Osteocyte (in vitro differentiated cells): ENCODE results near the gene SEZ6L. TPM values are rescaled to one million over a fixed set of nuclear protein-coding genes. Genes with fewer than 3 reads are reported as not detected.

Experiments
- DNase-seq: peaks from one replicate; pipeline ENCODE4 v3.0.0; 2021; ENCODE audit warnings: mixed read lengths; ENCODE audit not compliant: unreplicated experiment; ENCODE audit errors: extremely low spot score
- H3K27ac Mint-ChIP-seq: one replicate; pipeline ENCODE4 v1.8.0; 2021; ENCODE audit warnings: mild to moderate bottlenecking, mixed read lengths; ENCODE audit not compliant: unreplicated experiment
- H3K27me3 Mint-ChIP-seq: one replicate; pipeline ENCODE4 v1.8.0; 2021; ENCODE audit warnings: mixed read lengths; ENCODE audit not compliant: unreplicated experiment
- H3K36me3 Mint-ChIP-seq: one replicate; pipeline ENCODE4 v1.8.0; 2021; ENCODE audit warnings: mixed read lengths; ENCODE audit not compliant: unreplicated experiment
- H3K4me1 Mint-ChIP-seq: one replicate; pipeline ENCODE4 v1.8.0; 2021; ENCODE audit warnings: mixed read lengths; ENCODE audit not compliant: unreplicated experiment
- H3K4me3 Mint-ChIP-seq: one replicate; pipeline ENCODE4 v1.8.0; 2021; ENCODE audit warnings: mild to moderate bottlenecking, moderate library complexity, mixed read lengths; ENCODE audit not compliant: unreplicated experiment
- H3K9me3 Mint-ChIP-seq: one replicate; pipeline ENCODE4 v1.8.0; 2021; ENCODE audit warnings: mixed read lengths; ENCODE audit not compliant: unreplicated experiment
- total RNA-seq: library from RNA; stranded (reverse); gene quantifications from 2 replicates; pipeline ENCODE4 v1.2.1, GENCODE V29; 2021
- TF ChIP-seq, protein P1 (sequence below): fragments of 200-600 bp; sonication (generic); IDR thresholded peaks from 2 replicates; pipeline ENCODE4 v1.5.0; 2021; ENCODE audit warnings: antibody characterized with exemption, mild to moderate bottlenecking, moderate library complexity

SEZ6L gene
- total RNA-seq, 1 donor from 2014 or later: not detected

DNA sequence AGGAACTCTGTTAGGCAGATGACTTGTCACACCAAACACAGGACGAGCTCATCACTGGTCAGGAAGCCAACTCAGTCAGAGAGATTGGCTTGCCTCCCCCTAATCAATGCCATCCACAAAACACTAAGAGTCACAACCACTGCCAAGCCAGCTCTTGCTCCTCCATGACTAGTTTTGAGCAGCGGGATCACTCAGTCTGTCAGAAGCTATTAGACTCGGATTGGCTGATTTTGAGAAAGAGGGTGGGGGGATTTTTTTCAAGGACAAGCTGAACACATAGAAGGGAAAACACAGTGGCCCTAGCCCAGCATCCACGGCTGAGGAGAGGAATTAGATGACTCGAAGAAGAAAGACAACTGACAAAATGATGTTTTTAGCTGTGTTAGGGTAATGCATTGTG is 55.9 kb downstream of the SEZ6L start:
- TF ChIP-seq, protein P1, sequence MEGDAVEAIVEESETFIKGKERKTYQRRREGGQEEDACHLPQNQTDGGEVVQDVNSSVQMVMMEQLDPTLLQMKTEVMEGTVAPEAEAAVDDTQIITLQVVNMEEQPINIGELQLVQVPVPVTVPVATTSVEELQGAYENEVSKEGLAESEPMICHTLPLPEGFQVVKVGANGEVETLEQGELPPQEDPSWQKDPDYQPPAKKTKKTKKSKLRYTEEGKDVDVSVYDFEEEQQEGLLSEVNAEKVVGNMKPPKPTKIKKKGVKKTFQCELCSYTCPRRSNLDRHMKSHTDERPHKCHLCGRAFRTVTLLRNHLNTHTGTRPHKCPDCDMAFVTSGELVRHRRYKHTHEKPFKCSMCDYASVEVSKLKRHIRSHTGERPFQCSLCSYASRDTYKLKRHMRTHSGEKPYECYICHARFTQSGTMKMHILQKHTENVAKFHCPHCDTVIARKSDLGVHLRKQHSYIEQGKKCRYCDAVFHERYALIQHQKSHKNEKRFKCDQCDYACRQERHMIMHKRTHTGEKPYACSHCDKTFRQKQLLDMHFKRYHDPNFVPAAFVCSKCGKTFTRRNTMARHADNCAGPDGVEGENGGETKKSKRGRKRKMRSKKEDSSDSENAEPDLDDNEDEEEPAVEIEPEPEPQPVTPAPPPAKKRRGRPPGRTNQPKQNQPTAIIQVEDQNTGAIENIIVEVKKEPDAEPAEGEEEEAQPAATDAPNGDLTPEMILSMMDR: no peak
- H3K4me1 Mint-ChIP-seq: no peaks in the 10 kb centered on the region
- no peak overlapping the region for H3K4me3 Mint-ChIP-seq
- no peaks in the 10 kb centered on the region for H3K36me3 Mint-ChIP-seq
- H3K27me3 Mint-ChIP-seq: no peaks in the 10 kb centered on the region
- H3K9me3 Mint-ChIP-seq: no peaks in the 10 kb centered on the region
- DNase-seq: no peak
- no peak overlapping the region for H3K27ac Mint-ChIP-seq

- Mint-ChIP-seq H3K27me3 (no peaks in the 10 kb centered on the region), H3K4me1 (no peaks in the 10 kb centered on the region), H3K4me3 (no peak overlapping the region), H3K27ac (no peak overlapping the region), H3K36me3 (no peaks in the 10 kb centered on the region), H3K9me3 (no peaks in the 10 kb centered on the region)
- no peak for DNase-seq
- TF ChIP-seq, protein P1: no peak
Observed at GRCh38 chr22:26226538-26227297, 57.5 kb downstream of the SEZ6L start.

DNA sequence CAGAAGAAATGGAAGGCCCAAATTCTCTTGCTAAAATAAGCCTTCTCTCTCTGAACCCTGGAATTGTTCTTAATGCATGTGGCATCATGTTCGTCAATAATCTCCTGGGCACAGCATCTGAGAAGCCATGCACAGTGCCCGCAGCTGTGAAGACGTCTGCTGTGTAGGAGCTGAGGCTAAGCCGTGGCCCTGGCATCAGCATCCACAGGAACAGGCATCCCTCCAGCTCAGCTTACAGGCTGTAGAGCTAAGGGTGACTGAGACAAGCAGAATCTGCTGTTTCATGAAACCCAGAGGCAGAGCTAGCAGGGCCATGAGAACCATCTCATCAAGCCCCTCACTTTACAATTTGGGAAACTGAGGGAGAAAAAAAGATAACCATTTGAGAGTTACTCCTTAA is 60.6 kb downstream of the SEZ6L start:
- no peaks in the 10 kb centered on the region for H3K9me3 Mint-ChIP-seq
- H3K27me3 Mint-ChIP-seq: peaks cover 10% of the 10 kb centered on the region
- TF ChIP-seq, protein P1: no peak
- no peak overlapping the region for H3K4me3 Mint-ChIP-seq
- H3K4me1 Mint-ChIP-seq: no peaks in the 10 kb centered on the region
- no peak for DNase-seq
- H3K36me3 Mint-ChIP-seq: no peaks in the 10 kb centered on the region
- H3K27ac Mint-ChIP-seq: no peak overlapping the region

DNA sequence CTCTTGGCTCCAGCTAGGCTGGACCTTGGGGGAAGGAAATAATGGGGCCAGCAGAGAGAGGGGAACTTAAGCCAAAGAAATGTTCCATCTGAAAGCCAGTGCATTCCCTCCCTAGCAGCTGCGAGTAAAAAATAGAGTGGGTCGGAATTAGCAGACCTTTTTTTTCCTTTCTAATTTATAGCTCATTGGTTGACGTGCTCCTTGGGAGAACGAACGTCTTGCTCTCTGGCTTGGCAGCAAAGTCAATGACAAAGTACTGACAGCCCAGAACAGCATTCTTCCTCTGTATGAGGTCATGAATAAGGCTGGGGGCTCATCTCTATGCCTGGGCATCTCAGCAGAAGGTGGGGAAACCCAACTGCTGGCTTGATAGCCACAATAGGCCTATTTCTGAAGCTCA is 65.0 kb downstream of the SEZ6L start:
- TF ChIP-seq, protein P1: no peak
- H3K4me3 Mint-ChIP-seq: no peak overlapping the region
- peaks cover 10% of the 10 kb centered on the region for H3K27me3 Mint-ChIP-seq
- no peaks in the 10 kb centered on the region for H3K36me3 Mint-ChIP-seq
- no peaks in the 10 kb centered on the region for H3K9me3 Mint-ChIP-seq
- no peak overlapping the region for H3K27ac Mint-ChIP-seq
- DNase-seq: no peak
- no peaks in the 10 kb centered on the region for H3K4me1 Mint-ChIP-seq

GRCh38 chr22:26235792-26236487 is 66.7 kb downstream of the SEZ6L start:
- H3K36me3 Mint-ChIP-seq: no peaks in the 10 kb centered on the region
- no peak overlapping the region for H3K4me3 Mint-ChIP-seq
- DNase-seq: no peak
- no peak overlapping the region for H3K27ac Mint-ChIP-seq
- TF ChIP-seq, protein P1: no peak
- peaks cover 10% of the 10 kb centered on the region for H3K27me3 Mint-ChIP-seq
- H3K9me3 Mint-ChIP-seq: no peaks in the 10 kb centered on the region
- no peaks in the 10 kb centered on the region for H3K4me1 Mint-ChIP-seq
